Occipital lobe (tissue), 3 donors: ENCODE results near the gene HOXA7. TPM values are rescaled to one million over a fixed set of nuclear protein-coding genes. Genes with fewer than 3 reads are reported as not detected.

Source experiments
- DNase-seq: peaks from one replicate; lab custom pipeline; 2025; lab: John Stamatoyannopoulos, UW
- small RNA-seq: library from RNA; depleted of rRNA; stranded (forward); fragments of <200 nt; gene quantifications from one replicate; pipeline ENCODE3, GENCODE V24; 2014
- total RNA-seq: library from RNA; depleted of rRNA; stranded (reverse); fragments of >200 nt; gene quantifications from one replicate; pipeline ENCODE4 v1.2.3, GENCODE V29; 2014

The HOXA7 gene
- total RNA-seq, 1 donor from 2014 or later: not detected

DNA sequence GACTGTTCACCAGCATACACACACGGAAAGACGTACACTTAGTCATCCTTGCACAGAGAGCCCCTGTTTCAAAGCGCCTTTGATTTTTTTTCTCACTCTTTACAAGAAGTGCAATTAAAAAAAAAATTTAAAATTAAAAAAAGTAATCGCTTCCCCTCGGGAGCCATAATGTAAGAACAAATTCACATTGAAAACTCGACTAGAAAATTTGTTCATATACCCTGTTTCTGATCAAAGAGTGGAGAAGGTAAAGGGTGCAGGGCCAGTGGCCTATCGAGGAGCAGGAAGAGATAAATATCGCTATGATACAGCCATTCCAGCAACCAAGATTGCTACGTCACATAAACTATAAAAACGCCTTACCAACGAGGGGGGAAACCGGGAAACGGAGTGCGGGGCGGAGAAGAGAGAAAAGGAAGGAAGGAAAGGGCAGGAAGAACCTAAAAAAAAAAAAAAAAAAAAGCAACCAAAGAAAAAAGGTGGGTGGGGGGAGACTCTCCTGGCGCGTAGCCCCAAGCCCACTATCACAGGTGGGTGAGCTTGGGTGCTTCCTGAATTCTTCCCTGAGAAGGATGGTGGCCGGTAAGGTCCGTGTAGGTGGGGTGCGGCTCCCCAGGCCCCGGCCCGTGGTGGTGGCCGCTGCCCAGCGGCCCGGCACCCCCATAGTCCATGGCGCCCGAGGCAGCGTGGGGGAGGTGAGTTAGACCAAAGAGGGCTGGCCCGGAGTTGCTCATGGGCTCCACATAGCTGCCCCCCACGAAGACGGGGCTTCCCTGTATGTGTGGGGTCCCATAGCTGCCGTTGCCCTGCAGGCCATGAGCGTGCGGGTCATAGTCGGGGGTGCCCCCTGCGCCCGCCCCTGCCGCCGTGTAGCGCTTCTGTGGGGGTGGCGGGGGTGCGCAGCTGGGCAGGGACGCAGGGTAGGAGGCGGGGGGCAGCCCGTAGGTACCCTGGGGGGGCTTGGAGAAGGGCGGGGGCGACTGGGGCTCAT, 48.8 kb downstream of the HOXA7 start:
- DNase-seq: no peak

DNA sequence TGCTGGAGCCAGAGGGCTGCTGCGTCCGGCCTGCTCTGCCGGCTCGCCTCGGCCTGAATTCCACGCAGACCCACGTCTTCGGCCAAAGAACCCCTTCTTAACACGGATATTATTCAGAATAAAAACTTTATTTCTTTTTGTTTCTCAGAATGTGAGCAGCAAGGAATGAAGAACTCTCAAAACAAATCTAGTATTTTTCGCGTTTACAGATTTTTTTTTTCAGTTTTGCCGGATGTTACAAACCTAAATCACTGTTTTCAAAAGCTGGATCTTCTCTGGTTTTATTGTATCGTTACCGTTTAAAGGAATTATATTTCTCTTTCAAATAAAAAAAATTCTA, 49.6 kb downstream of the HOXA7 start:
- no peak for DNase-seq

GRCh38 chr7:27106181-27106900, 50.1 kb downstream of the HOXA7 start:
- DNase-seq: no peak

DNA sequence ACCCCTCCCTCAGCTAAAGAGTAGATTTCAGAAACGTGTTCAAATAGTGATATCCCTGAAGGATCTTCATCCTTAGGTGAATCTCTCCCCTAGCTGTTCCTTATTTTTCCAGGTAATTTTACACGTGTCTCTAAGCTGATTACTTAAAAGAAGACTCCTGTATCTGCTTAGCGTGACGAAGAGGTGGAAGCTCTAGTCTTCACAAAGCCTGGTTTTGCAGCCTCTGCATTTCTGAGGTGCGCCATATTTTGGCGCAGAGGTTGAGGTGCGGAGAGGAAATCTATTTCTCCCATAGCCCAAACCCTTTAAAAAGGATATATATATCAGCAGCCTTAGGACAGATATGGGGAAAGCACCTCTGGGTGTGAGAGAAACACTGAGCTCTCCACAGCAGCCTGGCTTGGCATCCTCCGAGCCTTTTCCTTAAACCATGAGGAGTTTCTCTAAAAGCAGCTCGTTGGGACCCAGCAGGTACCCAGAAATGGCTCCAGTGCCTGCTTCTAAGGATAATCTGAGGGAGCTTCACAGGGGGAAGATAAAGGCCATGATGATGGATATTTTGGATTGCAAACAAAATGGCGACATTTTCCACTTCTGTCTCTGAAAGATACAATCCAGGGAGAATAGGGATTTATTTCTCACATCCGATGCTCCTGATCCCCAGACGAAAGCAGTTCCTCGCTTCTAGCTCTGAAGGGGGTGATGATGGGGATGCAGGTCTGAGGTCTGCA, 51.0 kb downstream of the HOXA7 start:
- DNase-seq: no peak

- no peak for DNase-seq
Observed at GRCh38 chr7:27104341-27105058, 52.0 kb downstream of the HOXA7 start.

Small RNA genes within 50 kb of the gene (small RNA-seq; reads per million reads assigned to genes)
- not detected for gene AC004080.5
- gene RF02140: not detected
- not detected for gene RF02141

Other genes with a start within 250 kb of the HOXA7 start
- not detected for gene HOXA1, start 60.7 kb downstream of the HOXA7 start, total RNA-seq
- not detected for gene HOXA2, start 54.0 kb downstream of the HOXA7 start, total RNA-seq
- gene HOXA4, start 25.9 kb downstream of the HOXA7 start, total RNA-seq: not detected
- gene HOXA5, start 13.0 kb downstream of the HOXA7 start, total RNA-seq: not detected
- gene HOXA6, start 8.9 kb downstream of the HOXA7 start, total RNA-seq: not detected
- gene HOXA3, start 4.1 kb downstream of the HOXA7 start, total RNA-seq: not detected
- not detected for gene HOXA9, start 8.9 kb upstream of the HOXA7 start, total RNA-seq
- gene HOXA10, start 17.6 kb upstream of the HOXA7 start, total RNA-seq: not detected
- not detected for gene HOXA11, start 28.6 kb upstream of the HOXA7 start, total RNA-seq
- gene HOXA13, start 43.4 kb upstream of the HOXA7 start, total RNA-seq: not detected
- not detected for gene EVX1, start 86.1 kb upstream of the HOXA7 start, total RNA-seq